Limb (tissue), 2 donors: Measurements from ENCODE around the gene NFAM1.
A peak's percentile ranks its signal among the peaks of the same experiment; 100 is the strongest.

Experiments used
- DNase-seq, 2 donors: peaks; one replicate each; pipeline ENCODE4 v3.0.0-alpha.2; 2016; ENCODE audit errors: extremely low spot score in 2 of 2

NFAM1 gene

DNA sequence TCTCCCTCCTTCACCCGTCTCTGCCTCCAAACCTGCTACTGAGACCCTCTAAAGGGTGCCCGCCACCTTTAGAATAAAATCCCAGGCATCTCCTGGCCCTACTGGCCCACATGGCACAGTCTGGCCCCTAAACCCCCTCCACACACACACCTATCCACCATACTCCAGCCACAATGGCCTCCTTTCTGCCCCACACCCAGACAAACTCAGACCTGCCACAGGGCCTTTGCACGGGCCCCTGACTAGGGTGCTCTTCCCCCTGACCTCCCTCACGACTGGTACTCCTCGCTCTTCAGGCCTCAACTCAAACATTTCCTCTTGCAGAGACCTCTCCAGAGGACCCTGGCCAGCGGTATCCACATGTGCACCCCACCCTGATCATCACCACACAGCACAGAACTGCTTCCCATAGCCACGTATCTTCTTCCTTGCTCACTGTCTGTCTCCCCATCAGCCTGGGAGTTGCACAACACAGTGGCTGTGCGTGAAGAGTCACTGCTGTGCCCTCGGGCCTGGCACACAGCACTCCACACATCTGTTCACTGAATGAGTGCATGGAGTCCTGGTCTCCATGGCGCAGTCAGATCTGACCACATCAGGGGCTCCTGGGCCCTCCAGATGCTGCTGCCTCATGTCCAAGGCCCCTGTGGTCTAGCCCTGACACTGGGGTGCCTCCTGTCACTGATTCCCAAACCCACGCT is 95.5 kb downstream of the NFAM1 start:
- DNase-seq: no peak

GRCh38 chr22:42335839-42336378 is 96.3 kb downstream of the NFAM1 start:
- no peak for DNase-seq

DNA sequence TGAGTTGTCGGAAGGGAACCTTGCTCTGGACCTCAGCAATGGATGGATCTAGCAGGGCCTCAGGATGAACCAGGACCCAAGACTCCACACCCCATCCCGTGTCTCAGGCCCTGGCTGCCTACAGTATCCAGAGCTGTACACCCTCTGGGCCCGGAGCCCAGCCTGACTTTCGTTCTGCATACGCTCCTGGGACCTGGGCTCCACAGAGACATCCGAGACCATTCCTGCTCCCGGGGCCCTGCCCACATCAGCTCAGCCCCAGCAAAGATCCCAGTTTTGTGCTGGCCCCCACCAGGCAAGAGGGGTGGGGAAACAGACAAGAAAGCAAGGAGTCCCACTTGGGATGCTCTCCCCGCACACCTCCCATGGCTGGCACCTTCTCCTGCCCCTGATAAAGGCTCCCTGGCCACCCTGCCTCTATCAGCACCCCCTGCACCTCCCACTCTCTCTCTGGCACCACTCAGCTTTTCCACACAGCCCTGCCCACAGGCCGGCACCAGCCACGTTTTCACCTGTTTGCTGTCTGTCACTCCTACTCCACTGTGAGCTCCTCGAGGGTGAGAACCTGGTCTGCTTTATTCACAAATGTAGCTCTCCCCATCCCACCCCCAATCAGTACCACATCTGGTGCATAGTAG is 97.2 kb downstream of the NFAM1 start:
- DNase-seq: no peak

- no peak for DNase-seq
Measured at GRCh38 chr22:42333544-42333943, 98.7 kb downstream of the NFAM1 start.

GRCh38 chr22:42332089-42332488 is 100.1 kb downstream of the NFAM1 start:
- no peak for DNase-seq

- DNase-seq: peak in 1 of 2 donors; percentile 71
Measured at GRCh38 chr22:42331014-42331413, 101.2 kb downstream of the NFAM1 start.
